PFSK-1 (cell line): ENCODE measurements around the gene MMP27.

Source experiments
- FOXP2 ChIP-seq: optimal IDR thresholded peaks from 2 replicates; pipeline ENCODE3; 2011; ENCODE audit warnings: borderline replicate concordance, control low read depth, inconsistent platforms; ENCODE audit not compliant: insufficient read depth; ENCODE audit errors: extremely low read length, extremely low read depth
- POLR2AphosphoS5 ChIP-seq: IDR thresholded peaks from 2 replicates; pipeline ENCODE4 v1.6.1; 2012; ENCODE audit warnings: low read depth, mild to moderate bottlenecking, control low read depth, low read length, moderate library complexity
- REST ChIP-seq, 2 experiments: IDR thresholded peaks; 2 replicates each; pipeline versions ENCODE4 v1.6.1 to v1.8.0; 2011 to 2012; ENCODE audit warnings: low read depth in 2 of 2, low read length in 2 of 2, control low read depth in 1 of 2, inconsistent platforms in 1 of 2, mild to moderate bottlenecking in 1 of 2, moderate library complexity in 1 of 2; ENCODE audit not compliant: insufficient read depth in 1 of 2
- SIN3A ChIP-seq: IDR thresholded peaks from 2 replicates; pipeline ENCODE4 v1.6.1; 2012; ENCODE audit warnings: mild to moderate bottlenecking, low read length, moderate library complexity, borderline replicate concordance; ENCODE audit not compliant: insufficient read depth
- TAF1 ChIP-seq: IDR thresholded peaks from 2 replicates; pipeline ENCODE4 v1.6.1; 2012; ENCODE audit warnings: low read length, control low read depth, borderline replicate concordance; ENCODE audit not compliant: insufficient read depth

The MMP27 gene

DNA sequence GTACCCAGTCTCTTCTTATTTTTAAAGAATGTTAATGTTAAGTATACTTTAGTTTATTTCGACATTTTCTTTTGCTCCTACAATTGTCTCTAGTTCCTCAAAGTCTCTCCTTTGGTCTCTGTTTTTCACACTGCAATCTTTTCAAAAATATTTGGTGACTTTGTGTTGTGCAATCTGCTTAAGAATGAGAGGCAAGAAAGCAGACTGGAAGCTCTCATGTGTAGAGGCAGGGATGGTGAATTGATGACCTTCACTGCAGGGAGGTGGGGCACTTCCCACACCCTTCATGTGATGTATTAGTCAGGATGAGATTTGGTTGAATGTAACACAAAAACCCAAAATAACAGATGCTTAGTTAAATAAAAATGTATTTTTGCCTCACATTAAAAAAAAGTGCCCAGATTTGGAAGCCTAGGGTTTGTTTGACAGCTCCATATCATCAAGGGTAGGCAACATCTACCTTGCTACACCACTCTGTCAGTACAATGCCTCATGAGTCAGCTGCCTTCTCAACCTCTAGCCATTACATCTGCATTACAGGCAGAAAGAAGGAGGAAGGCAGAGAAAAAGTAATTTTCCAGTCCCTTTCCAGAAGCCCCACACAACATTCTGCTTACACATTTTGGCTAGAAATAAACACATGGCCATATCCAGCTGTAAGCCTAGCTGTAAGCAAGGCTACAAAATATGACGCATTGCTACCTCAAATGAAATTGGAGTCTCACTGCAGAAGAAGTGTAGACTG lies 3.8 kb upstream of the MMP27 start:
- no peak for TF ChIP-seq REST (IDR thresholded peaks at IDR 0.05; ENCODE audit: insufficient read depth in 1 of 2, low read depth in 2 of 2, low read length in 2 of 2)
- TF ChIP-seq POLR2AphosphoS5: no peak
- TF ChIP-seq TAF1: no peak
- TF ChIP-seq SIN3A: no peak
- no peak for TF ChIP-seq FOXP2

- TF ChIP-seq SIN3A (no peak), POLR2AphosphoS5 (no peak), TAF1 (no peak)
Measured at GRCh38 chr11:102708654-102709053, 3.1 kb upstream of the MMP27 start.

- no peak for TF ChIP-seq FOXP2
- no peak for TF ChIP-seq POLR2AphosphoS5
- TF ChIP-seq TAF1: no peak
Measured at GRCh38 chr11:102704841-102705240, 728 bp downstream of the MMP27 start.

DNA sequence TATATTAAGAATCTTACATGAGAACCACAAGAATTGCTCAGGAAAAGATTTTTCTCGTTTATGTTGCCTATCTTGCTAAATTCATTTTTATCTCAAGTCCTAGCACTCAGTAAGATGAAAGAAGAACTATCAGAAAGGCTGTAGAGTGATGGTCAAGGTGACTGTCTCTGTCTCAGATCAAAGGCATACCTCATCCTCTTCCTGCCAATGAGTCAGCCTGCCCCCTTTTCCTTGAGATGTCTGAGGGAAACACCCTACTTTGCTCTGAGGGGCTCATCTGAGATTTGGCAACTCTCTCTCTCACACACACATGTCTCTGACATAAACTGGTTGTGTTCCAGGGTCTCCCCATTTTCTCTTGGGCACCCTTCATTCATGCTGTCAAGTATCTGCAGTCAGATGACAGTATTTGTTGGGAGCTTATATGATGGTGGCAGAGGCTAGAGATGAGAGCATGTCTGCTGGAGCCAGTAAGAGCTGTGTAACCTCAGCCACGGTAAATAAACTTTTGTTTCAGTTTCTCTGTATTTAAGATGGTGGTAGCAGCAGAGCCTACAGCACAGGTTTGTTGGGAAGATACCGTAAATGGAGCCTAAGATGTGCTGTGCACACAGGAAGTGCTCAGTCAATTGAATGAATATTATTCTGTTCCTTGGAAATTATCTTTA lies 1.6 kb downstream of the MMP27 start:
- TF ChIP-seq FOXP2: no peak
- no peak for TF ChIP-seq SIN3A
- TF ChIP-seq REST (IDR thresholded peaks at IDR 0.05; ENCODE audit: insufficient read depth in 1 of 2, low read depth in 2 of 2, low read length in 2 of 2): no peak
- no peak for TF ChIP-seq TAF1
- no peak for TF ChIP-seq POLR2AphosphoS5

GRCh38 chr11:102695201-102695600 lies 10.4 kb downstream of the MMP27 start:
- TF ChIP-seq TAF1: no peak

GRCh38 chr11:102685754-102686153 lies 19.8 kb downstream of the MMP27 start:
- no peak for TF ChIP-seq SIN3A
- no peak for TF ChIP-seq REST (IDR thresholded peaks at IDR 0.05; ENCODE audit: insufficient read depth in 1 of 2, low read depth in 2 of 2, low read length in 2 of 2)
- no peak for TF ChIP-seq TAF1
- no peak for TF ChIP-seq FOXP2
- no peak for TF ChIP-seq POLR2AphosphoS5
